Mucosa of descending colon (tissue), 3 donors: ENCODE results near the gene INTS6. TPM values are rescaled to one million over a fixed set of nuclear protein-coding genes. Genes with fewer than 3 reads are reported as not detected.

Source experiments
- ATAC-seq: fragments of 200-7000 bp; cut with Tn5 transposase; one replicate; pipeline ENCODE4 v1.9.1; 2020; ENCODE audit warnings: mild to moderate bottlenecking, moderate library complexity
- DNase-seq, 3 donors: peaks; one replicate each; pipeline ENCODE4 v3.0.0-alpha.2; 2020
- H3K36me3 ChIP-seq: fragments of 200-600 bp; one replicate; pipeline ENCODE4 v1.8.0; 2021; ENCODE audit warnings: low read depth, mild to moderate bottlenecking
- H3K4me1 ChIP-seq: fragments of 200-600 bp; one replicate; pipeline ENCODE4 v1.8.0; 2021; ENCODE audit warnings: low read depth, mild to moderate bottlenecking
- H3K4me3 ChIP-seq: fragments of 200-600 bp; one replicate; pipeline ENCODE4 v1.8.0; 2021; ENCODE audit warnings: mild to moderate bottlenecking
- H3K9me3 ChIP-seq: fragments of 200-600 bp; one replicate; pipeline ENCODE4 v1.8.0; 2021; ENCODE audit warnings: mild to moderate bottlenecking
- intact Hi-C, 2 donors: fragments of 100-400 bp; cut with DNase I in 1 of 2; cut with micrococcal nuclease in 1 of 2; formaldehyde crosslinking; loops; one replicate each; pipeline versions ENCODE4 v1.11.0 to v1.11.1; 2022; cut with DNase I, micrococcal nuclease
- total RNA-seq, 3 donors: library from RNA; stranded (reverse); fragmentation: NEBNext Ultra II Directional in 2 of 3; extraction: Animal tissue kit (Norgen Biotek cat#: 25700) in 2 of 3; gene quantifications; one replicate each; pipeline versions ENCODE4 v1.2.1 to v1.2.4, GENCODE V29; 2021 to 2023
- TF ChIP-seq, protein P1 (sequence below): fragments of 200-600 bp; IDR thresholded peaks from one replicate; pipeline ENCODE4 v1.8.0; 2022; ENCODE audit warnings: antibody characterized with exemption, mild to moderate bottlenecking
- donor health status: DM: no; HTN: no; CAD: no; lungs with moderate emphysema.
- donor health status: DM: no; HTN: no; CAD: no.
- donor health status: DM: no; HTN: yes; CAD: no.

Gene INTS6
- total RNA-seq, 3 donors from 2014 or later: 32.0 to 38.4 (median 36.3) TPM

DNA sequence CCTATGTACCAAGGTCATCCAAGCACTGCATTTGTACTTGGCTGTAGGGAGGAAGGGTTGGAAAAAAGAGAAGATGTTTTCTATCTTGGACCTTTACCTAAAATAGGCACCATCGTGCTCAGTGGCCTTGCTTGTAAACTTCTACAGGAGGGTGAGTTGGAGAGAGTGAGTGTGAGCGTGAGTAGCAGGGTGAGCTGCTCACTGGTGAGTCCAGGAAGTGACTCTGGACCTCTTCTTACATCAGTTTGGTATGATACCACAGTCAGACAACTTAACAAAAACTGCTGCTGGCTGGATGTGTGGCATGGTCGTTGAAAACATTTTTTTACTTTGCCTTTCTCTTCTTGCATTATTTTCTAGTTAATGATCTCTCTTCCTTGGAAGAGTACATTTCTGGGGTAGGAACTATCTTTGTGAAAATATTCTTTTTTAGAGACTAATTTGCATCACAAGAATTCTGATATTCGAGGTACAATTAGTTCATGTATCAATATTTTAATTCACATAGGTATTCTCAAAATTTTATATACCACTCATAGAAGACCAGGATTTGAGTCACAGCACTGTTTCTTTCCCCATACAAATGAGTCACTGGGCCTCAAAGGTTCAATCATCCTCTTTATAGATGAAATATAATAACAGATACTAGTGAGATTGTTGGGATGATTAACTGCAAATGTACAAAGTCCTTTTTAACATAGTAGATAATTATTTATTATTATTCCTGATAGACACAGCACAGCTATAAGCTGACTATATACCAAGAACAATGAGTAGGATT lies 112.7 kb downstream of the INTS6 start:
- Histone ChIP-seq H3K4me1 (no peaks in the 10 kb centered on the region), H3K4me3 (no peak overlapping the region), H3K9me3 (no peaks in the 10 kb centered on the region), H3K36me3 (no peaks in the 10 kb centered on the region)
- DNase-seq: no peak
- TF ChIP-seq, protein P1, sequence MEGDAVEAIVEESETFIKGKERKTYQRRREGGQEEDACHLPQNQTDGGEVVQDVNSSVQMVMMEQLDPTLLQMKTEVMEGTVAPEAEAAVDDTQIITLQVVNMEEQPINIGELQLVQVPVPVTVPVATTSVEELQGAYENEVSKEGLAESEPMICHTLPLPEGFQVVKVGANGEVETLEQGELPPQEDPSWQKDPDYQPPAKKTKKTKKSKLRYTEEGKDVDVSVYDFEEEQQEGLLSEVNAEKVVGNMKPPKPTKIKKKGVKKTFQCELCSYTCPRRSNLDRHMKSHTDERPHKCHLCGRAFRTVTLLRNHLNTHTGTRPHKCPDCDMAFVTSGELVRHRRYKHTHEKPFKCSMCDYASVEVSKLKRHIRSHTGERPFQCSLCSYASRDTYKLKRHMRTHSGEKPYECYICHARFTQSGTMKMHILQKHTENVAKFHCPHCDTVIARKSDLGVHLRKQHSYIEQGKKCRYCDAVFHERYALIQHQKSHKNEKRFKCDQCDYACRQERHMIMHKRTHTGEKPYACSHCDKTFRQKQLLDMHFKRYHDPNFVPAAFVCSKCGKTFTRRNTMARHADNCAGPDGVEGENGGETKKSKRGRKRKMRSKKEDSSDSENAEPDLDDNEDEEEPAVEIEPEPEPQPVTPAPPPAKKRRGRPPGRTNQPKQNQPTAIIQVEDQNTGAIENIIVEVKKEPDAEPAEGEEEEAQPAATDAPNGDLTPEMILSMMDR: no peak
- intact Hi-C loops: no loop called here
- ATAC-seq: no peak

DNA sequence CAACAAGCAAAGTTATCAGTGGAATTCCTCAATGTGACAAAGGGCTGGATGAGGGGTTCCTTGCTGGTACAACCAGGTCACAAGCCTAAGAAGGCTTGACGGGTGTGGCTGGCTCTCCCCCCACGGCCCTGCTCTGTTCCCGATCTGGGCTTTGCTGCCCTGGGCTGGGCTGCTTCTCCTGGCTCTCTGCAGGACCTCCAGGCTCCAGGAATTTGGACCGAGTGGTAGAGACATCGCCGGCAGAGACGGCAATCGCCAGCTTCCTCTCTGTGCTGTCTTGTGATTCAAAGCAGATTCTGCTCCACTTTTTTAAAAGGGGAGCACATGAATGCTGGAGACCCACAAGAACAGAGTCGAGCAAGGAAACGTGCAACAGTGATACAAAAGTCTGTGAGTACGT lies 113.5 kb downstream of the INTS6 start, which contains the start of gene SERPINE3:
Gene SERPINE3 (plus strand): TSS at position 338 of the 400 bp plus-strand sequence. CDS start 1,401 bp downstream, outside the sequence.
- intact Hi-C loops: no loop called here
- no peaks in the 10 kb centered on the region for H3K9me3 ChIP-seq
- no peaks in the 10 kb centered on the region for H3K4me1 ChIP-seq
- no peak for ATAC-seq
- no peak for DNase-seq
- TF ChIP-seq, protein P1: no peak
- no peaks in the 10 kb centered on the region for H3K36me3 ChIP-seq
- no peak within 1 kb of the TSS for H3K4me3 ChIP-seq

DNA sequence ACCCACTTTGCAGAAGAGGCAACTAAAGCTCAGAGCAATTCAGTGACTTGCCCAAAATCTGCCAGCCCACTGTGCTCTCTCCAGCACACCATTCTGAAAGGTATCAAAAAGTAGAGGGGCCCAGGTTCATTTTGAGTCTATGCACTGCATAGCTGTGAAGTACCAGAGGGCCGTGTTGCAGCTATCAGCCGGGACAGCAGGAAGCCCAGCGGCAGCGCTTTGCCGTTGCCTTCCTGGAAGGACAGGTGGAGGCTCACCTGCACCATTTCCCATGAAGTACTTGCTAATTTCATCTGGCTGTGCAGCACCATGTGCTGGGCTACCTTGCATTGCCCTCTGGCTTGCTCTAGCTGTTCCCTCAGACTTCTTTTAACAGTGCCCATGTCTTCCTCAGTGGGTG lies 116.1 kb downstream of the INTS6 start:
- intact Hi-C loops: no loop called here
- no peak for ATAC-seq
- TF ChIP-seq, protein P1: no peak

DNA sequence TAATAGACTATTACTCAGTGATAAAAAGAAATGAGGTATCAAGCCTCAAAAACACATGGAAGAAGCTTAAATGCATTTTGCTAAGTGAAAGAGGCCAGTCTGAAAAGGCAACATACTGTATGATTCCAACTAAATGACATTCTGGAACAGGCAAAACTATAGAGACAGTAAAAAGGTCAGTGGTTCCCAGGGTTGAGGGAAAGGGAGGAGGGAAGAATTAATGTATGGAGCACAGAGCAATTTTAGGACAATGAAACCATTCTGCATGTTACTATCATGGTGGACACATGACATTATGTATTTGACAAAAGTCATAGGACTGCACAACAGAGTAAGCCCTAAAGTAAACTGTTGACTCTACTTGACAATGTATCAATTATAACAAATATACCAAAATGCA lies 119.0 kb downstream of the INTS6 start:
- no peaks in the 10 kb centered on the region for H3K9me3 ChIP-seq
- TF ChIP-seq, protein P1: no peak
- DNase-seq (no peak), ATAC-seq (no peak)
- no peak overlapping the region for H3K4me3 ChIP-seq
- H3K4me1 ChIP-seq: no peaks in the 10 kb centered on the region
- intact Hi-C loops: no loop called here
- no peaks in the 10 kb centered on the region for H3K36me3 ChIP-seq

More for the DNA sequence above, 116.1 kb downstream of the INTS6 start:
- Histone ChIP-seq H3K36me3 (no peaks in the 10 kb centered on the region), H3K4me3 (no peak overlapping the region), H3K4me1 (no peaks in the 10 kb centered on the region), H3K9me3 (no peaks in the 10 kb centered on the region)
- DNase-seq: no peak

DNA sequence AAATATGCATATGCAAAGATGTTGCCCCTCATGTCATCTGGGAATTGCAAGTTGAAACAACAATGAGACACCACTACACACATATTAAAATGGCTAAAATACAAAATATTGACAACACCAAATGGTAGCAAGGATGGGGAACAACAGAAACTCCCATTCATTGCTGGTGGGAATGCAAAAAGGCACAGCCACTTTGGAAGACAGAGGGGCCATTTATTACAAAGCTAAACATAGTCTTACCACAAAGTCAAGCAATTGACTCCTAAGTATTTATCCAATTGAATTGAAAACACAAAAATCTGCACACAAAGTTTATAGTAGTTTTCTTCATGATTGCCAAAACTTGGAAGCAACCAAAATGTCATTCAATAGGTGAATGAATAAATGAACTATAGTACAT lies 119.4 kb downstream of the INTS6 start:
- DNase-seq: no peak
- Histone ChIP-seq H3K36me3 (no peaks in the 10 kb centered on the region), H3K4me3 (no peak overlapping the region), H3K9me3 (no peaks in the 10 kb centered on the region), H3K4me1 (no peaks in the 10 kb centered on the region)
- ATAC-seq: no peak
- TF ChIP-seq, protein P1: no peak
- intact Hi-C loops: no loop called here
